Stimulated activated CD8-positive, alpha-beta memory T cell treated with anti-CD3 and anti-CD28 coated beads, Interleukin-4, amount 100 ng/mL, for 1 hour (primary cell): ENCODE data around the gene NYNRIN.
"Not testable (repeated sequence)": the region's sequence is repeated elsewhere in the genome, so short reads cannot be mapped to it uniquely, and the experiment has no call there.

Source experiments
- DNase-seq, 2 donors: peaks; one replicate each; pipeline ENCODE4 v3.0.0-alpha.2; 2020; ENCODE audit warnings: low read depth in 2 of 2, low spot score in 1 of 2

The NYNRIN gene

DNA sequence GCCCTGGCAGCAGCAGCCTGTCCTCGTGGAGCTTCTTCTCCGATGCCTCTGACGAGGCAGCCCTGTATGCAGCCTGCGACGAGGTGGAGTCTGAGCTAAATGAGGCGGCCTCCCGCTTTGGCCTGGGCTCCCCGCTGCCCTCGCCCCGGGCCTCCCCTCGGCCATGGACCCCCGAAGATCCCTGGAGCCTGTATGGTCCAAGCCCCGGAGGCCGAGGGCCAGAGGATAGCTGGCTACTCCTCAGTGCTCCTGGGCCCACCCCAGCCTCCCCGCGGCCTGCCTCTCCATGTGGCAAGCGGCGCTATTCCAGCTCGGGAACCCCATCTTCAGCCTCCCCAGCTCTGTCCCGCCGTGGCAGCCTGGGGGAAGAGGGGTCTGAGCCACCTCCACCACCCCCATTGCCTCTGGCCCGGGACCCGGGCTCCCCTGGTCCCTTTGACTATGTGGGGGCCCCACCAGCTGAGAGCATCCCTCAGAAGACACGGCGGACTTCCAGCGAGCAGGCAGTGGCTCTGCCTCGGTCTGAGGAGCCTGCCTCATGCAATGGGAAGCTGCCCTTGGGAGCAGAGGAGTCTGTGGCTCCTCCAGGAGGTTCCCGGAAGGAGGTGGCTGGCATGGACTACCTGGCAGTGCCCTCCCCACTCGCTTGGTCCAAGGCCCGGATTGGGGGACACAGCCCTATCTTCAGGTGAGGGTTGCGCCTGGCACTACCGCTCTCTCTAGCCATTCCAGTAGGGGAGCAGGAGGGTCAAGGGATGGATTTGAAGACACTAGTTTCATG is 28.7 kb upstream of the NYNRIN start:
- no peak for DNase-seq

DNA sequence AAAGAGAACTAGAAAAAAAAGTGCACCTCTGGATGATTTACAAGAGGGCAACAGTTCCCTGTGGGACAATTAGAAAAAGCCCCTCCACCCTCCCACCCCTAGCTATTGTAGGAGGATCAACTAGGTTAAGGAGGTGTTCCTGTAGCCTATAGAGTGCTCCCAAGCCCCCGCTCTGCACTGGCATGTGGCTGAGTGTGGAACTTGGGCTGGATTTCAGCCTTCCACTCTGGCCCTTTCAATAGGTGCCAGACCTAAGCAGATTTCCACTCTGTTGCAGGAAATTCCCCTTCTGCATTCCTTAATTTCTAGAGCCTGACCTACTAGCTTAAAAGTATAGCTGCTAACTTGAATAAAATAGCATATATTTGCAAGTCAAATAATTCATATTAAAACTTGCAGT is 28.1 kb upstream of the NYNRIN start:
- no peak for DNase-seq

DNA sequence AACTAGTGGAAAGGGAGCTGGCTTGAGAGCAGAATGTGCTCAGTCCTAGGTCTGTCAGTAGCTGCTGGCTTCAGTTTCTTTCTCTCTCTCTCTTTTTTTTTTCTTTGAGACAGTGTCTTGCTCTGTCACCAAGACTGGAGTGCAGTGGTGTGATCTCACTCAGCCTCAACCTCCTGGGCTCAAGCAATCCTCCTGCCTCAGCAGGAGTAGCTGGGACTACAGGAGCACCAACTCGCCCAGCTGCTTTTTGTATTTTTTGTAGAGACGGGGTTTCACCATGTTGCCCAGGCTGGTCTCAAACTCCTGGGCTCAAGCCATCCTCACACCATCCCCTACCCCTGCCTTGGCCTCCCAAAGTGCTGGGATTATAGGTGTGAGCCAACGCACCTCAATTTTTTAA is 27.2 kb upstream of the NYNRIN start:
- not testable (repeated sequence) for DNase-seq

DNA sequence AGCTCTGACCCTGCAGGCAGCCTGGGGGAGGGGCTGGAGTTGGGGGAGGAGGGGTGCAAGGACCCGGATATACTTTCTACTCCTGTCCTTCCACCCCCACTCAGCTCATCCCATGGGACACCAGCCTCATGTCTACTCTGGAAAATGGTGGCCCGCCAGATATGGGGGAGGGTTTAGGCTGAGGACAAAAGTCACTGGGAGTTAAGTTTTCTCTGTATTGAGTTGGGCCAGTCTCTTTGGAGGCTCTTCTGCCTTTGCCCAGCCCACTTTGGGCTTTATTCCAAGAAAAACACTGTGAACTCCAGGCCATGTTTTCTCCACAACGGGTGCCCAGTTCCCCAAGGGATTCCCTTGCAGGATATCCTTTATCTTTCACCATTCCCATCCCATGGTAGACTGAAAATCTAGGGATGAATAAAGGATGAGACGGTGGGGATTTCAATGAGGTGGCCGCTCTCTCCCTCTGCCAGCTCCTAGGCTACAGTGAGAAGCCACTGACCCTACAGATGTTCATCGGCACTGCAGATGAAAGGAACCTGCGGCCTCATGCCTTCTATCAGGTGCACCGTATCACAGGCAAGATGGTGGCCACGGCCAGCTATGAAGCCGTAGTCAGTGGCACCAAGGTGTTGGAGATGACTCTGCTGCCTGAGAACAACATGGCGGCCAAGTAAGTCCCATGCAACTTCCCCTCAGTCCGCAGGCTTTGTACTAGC is 25.9 kb upstream of the NYNRIN start:
- no peak for DNase-seq

DNA sequence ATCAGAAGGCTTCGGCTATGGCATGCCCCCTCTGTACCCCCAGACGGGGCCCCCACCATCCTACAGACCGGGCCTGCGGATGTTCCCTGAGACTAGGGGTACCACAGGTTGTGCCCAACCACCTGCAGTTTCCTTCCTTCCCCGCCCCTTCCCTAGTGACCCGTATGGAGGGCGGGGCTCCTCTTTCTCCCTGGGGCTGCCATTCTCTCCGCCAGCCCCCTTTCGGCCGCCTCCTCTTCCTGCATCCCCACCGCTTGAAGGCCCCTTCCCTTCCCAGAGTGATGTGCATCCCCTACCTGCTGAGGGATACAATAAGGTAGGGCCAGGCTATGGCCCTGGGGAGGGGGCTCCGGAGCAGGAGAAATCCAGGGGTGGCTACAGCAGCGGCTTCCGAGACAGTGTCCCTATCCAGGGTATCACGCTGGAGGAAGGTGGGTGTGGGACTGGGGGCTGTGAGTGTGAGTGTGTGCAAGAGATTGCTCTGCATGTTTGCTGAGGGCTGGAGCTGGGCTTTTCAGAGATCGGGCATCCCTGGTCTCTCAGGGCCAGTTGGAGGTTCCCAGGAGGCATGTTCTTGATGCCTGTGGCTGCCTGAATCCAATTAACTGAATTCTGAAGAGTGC is 22.2 kb upstream of the NYNRIN start:
- no peak for DNase-seq

DNA sequence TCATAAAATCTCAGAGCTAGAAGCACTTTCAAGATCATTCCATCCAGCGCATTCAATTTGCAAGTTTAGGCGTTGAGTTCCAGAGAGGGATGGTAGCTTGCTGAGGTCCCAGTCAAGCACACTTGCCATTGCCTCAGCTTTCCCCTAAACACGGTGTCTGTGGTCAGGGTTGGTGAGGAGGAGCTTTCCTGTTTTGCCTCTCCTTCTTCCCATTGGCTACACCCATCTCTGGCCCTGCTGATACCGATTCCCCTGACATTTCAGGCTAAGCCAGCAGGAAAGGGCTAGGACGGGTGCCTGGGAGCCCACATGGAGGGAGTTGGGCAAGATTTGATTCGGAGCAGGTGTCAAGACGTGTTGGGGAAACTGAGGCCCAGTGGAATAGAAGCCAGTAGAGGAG is 21.7 kb upstream of the NYNRIN start:
- DNase-seq: no peak

DNA sequence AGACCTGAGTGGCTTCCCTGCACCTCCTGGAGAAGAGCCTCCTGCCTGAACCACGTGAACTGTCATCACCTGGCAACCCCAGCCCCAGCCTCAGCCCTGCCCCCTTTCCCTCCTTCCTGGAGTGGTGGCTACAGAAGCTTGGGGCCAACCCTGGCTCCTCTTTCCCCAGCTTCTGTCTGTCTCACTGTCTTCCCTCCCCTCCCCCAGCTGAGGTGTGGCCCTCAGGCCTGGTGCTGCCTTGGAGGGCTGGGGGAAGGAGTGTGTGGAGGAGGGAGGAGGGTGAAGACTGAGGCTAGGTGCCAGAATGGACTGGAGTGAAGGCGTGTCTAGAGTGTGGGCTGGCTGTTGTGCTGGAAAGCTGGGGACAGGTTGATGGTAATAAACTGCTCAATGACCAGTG is 21.1 kb upstream of the NYNRIN start:
- no peak for DNase-seq

DNA sequence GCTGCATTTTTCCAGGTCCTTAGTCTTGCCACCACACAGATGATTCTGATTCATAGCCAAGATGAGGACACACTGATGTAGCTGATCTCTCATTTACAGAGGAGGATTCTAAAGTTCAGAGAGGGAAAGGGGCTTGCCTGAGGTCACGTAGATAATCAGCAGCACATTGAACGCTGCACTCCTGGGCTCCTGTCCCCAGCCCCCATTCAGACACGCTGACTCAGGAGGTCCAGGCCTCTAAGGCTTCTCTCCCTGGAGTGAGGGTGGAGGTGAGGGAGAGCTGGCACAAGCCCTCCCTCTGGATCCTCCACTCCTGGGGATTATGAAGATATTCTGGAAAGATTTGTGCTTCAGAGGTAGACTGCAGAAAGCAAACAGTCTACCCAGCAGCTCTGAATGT is 20.5 kb upstream of the NYNRIN start:
- no peak for DNase-seq

DNA sequence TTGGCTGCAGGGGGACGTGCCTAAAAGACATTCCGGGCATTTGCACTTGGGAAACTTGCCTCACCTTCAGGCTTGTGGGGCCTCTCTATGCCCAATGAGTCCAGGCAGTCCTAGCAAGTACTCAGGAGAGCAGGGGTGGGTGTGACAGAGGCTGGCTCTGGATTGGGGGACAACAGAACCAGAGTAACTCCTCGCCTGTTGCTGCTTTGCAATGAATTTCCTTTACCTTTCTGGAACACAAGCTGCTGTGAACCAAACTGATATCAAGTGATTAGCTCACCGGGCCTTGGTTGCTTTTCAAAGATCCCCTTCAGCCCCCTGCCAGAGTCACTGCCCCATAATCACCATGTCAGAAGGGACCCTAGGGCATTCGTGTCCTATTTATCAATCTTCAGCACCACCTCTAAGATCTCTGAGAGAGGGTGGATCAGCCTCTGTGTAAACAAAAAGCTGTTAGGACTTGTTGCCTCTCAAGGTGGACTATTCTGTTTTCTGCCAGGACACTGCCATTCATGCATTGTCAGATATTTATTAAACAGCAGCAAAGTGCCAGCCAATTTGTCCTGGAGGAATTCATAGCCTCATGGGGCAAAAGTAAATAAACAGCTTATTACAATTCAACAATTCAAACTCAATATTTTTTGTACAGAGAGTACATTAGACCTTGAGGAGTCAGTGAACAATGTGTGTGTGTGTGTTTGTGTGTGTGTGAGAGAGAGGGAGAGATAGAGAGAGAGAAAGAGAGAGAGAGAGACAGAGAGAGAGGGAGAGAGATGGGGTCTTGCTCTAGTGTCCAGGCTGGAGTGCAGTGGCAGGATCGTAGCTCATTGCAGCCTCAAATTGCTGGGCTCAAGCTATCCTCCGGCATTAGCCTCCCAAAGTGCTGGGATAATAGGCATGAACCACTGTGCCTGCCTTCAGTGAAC is 19.6 kb upstream of the NYNRIN start:
- DNase-seq: no peak

DNA sequence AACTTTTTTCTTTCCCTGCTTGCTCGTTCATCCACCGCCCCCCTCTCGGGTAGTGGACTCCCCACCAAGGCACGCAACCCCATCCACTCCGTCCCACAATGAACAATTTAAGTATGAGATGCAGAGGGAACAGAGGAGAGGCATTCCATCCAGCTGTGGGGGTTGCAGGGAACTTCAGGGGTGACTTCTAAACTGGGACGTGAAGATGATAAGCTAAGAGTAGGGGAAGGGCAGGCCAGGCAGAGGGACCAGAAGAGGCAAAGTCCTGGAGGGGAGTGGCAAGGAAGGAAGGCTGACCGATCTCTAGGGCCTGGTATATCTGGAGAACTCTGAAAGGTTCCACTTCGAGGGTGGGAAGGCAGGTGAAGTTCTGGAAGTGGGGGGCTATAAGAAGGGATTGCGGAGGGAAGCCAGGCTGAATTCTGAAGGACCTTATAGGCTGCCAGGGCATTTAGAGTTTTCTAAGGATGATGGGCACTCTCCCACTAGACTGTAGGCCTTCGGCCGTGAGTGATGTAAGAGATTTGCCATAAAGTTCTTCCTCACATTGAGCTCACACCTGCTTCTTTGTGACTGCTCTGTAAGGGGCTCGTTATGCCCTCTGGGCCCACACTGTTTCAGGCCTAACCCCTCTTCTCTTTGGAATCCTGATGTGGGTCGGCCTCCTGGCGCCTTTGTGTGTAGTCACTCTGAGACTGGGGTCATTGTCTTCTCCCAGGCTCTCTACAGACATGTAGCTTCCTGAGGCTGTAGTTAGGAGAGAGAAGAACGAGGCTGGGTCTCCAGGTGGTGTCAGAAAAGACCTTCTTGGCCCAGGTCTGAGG is 18.7 kb upstream of the NYNRIN start:
- no peak for DNase-seq

DNA sequence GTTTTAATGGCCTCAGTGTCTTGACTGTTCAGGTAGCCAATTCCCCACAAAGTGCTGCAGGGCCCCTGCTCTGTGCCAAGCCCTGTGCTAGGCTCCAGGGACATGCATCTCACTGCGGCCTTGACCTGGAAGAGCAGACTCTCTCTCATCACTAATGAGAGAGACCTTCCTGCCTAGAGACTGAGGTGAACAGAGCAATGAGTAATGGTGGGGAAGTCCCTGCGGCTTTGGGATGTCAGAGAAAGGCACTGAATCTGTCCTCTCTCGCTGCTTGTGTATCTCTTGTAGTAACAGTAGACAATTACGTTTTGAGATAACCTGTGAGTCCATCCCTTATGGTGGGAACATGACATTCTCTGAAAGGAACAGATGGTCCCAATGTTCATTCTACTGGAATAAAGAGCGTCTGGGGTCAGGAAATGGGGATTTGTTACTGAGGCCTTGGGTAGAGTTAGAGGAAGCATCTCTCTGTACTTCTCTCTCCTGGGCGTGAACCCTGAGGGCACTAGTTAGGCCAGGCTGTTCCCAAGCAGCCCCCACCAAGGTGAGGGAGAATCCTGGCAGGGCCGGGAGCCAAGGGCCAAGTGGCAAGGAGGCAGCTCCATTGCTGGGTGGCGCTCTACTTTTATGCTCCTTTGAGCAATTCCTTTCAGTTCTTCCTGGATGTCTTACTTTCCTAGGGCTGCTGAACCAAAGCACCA is 17.3 kb upstream of the NYNRIN start:
- DNase-seq: no peak

DNA sequence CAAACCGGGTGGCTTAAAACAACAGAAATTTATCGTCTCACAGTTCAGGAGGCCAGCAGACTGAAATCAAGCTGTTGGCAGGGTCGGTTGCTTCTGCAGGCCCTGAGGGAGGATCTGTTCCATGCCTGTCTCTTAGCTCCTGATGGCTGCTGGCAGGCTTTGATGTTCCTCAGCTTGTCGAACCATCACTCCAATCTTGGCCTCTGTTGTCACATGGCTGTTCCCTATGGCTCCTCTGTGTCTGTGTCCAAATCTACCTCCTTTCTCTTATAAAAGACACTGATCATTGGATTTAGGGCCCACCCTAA is 16.8 kb upstream of the NYNRIN start:
- DNase-seq: no peak

DNA sequence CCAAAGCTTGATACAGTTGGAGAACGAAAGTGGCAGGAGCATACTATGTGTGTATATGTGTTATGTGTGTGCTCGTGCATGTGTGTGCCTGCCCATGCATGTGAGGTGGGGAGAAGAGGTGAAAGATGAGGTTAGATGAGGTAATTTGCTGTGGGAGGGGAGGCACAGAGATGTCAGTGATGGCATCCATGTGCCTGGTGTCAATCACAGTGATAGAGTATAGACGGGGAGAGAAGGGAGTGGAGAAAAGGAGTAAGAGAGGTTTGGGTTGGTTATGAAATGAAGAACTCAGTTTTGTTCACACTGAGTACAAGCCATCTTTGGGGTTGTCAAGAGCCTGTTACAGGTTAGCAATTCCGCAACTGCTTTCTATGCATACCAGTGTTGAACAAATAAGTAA is 14.6 kb upstream of the NYNRIN start:
- DNase-seq: no peak

DNA sequence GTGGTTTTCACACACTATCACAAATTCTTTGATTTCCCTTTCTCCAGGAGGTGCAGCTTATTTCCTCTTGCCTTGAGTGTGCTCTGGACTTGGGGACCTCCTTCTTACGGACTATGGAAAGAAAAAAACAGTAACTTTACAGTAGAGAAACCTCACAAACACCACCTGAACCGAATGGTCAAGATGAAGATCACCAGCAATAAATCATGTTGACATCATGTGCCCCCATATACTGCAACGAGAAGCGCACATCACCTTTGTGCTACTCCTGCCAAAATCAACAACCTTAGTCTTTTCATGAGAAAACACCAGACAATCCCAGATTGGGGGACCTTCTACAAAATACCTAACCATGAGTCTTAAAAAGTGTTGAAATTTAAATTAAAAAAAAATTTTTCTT is 13.3 kb upstream of the NYNRIN start:
- DNase-seq: no peak

DNA sequence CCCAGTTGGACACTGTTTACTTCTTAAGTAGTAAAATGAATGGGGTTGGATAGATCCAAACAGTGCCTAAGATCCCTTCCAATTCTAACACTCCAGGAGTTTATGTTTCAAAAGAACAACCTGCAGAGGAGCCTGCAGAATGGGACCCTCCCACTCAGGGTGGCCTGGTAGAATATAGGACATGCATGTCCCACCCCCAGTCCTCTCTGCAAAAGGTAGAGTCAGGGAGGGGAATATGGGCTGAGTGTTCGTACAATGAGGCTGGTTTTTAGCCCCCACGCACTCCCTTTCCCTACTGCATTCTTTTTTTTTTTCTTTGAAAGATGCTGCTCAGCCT is 11.8 kb upstream of the NYNRIN start:
- DNase-seq: no peak

DNA sequence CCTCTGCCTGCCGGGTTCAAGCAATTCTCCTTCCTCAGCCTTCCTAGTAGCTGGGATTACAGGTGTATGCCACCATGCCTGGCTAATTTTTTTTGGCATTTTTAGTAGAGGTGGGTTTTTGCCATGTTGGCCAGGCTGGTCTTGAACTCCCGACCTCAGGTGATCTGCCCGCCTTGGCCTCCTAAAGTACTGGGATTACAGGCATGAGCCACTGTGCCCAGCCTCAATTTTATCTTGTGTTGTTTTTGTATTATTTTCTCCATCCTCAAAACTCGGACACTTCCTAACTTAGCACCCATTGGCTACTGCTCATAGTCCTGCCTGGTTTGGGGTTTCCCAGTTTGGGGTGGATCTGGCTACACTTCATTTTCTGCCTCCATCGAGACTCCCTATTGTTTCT is 11.2 kb upstream of the NYNRIN start:
- DNase-seq: not testable (repeated sequence)

DNA sequence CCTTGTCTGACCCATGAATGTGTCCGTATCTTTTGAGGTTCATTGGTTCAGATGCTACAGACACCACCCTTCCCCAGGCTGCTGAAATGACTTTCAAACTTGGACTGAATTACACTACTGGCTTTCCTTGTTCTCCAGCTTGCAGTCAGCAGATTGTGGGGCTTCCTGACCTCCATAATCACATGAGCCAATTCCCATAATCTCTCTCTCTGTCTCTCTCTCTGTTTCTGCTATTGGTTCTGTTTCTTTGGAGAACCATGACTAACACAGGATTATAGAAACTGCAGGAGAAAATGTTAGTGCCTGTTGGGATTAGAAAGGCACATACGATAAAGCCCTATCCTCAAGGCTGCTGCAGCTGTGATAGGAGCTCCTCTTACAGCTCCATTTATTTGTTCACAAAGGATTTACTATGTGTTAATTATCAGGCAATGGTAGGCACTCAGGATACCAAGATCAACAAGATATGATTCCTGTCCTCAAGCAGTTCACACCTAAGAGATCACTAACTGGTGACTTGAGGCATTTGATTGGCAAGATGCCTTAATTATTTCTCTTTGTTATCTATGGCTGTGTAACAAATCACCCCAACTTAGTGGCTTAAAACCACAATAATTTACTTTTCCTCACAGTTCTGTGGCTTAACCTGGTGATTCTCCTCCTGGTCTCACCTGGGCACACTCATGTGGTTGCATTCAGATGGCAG is 10.2 kb upstream of the NYNRIN start:
- no peak for DNase-seq

DNA sequence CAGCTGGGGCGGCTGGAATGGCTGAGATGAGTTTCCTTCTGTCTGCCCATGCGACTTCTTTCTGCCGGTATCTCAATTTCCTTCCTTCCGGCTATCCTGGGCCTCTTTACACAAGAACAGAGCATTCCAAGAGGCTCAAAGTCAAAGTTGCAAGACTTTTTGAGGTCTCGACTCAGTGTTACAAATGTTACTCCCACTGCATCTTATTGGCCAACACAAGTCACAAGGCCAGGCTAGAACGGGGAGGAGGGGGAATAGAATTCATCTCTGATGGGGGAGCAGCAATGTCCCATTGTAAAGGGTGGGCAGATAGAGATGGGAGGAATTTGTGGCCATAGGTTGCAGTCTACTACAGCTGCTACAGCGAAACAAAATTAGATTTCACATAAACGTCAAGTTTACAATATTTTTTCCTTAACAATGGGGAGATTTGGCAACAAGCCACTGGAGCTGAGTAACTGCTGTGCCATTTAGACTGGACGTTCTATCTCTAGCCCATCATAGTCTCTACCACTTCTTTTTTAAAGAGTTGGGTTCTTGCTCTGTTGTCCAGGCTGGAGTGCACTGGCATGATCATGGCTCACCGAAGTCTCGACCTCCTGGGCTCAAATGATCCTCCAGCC is 9.5 kb upstream of the NYNRIN start:
- DNase-seq: no peak
